GM21381 (cell line): Measurements from ENCODE around the gene SCRG1.

Experiments used
- ATAC-seq: cut with Tn5 transposase; IDR thresholded peaks from one replicate; pipeline ENCODE4 v1.9.1; 2021; ENCODE audit warnings: mild to moderate bottlenecking, moderate library complexity; ENCODE audit not compliant: unreplicated experiment

The SCRG1 gene

DNA sequence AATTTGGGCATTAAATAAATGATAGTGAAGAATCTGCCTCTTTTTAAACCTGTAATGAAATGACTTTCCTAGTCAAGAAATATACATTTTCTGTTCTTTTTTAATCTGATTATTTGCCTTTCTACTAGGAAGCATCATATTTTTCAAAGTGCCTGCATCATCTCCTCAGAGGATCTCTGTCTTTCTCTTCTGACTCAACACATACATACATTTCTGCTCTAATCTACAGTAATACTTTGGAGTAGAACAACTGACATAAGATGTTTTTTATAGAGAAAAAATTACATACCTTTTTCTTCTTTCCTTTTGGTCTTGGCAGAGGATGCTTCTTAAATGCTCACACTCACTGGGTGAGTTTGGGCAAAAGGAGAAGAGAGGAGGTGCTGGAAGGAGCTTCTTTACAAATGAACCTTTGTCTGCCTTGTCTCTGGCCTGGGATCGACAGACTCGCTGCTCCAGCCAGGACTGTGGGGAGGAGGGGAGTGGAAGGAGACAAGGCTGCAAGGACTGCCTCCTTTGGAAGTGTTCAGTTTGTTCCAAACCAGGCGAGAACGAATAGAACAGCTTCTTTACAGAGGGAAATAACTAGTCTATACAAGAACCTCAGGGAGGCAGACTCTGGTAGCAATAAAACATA, at the start of gene SCRG1:
Gene SCRG1, minus strand, starts transcription at position 338 of the 637 bp plus-strand sequence. CDS start 7,702 bp downstream, outside the sequence.
- no peak for ATAC-seq

DNA sequence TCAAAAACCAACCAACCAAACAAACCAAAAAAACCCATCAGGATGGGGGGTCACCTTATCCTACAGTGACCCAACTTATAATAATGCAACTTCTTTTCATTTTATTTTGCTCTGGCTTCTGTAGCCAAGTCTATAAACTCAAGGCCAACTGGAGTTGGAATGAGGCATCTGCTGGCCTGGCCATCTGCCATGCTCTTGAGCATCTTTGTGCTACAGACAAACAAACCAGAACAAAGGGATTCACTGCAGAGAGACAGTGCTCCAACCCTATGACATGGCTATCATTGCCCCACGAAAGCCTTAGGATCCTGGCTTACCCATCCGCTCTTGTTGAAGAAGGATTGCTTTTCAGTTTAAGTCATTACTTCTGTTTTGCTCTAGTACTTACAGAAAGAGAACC, 49.2 kb upstream of the SCRG1 start:
- no peak for ATAC-seq

DNA sequence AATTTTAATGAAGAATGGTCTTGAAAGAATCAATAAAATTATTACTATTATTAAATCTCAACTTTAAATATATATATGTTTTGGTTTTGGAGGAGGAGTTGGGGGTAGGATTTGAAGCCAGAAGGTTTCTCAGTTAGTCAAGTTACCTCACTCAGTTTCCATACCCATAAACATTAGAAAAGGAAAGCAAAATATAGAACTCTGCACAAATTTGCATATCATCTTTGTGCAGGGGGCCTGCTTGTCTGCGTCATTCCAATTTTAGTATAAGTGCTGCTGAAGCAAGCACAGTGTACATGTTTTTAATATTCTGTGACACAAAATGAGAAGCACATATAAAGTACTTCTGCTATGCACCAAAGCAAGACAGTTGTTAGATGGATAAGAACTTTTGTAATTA, 47.5 kb upstream of the SCRG1 start:
- ATAC-seq = peak; percentile 83

DNA sequence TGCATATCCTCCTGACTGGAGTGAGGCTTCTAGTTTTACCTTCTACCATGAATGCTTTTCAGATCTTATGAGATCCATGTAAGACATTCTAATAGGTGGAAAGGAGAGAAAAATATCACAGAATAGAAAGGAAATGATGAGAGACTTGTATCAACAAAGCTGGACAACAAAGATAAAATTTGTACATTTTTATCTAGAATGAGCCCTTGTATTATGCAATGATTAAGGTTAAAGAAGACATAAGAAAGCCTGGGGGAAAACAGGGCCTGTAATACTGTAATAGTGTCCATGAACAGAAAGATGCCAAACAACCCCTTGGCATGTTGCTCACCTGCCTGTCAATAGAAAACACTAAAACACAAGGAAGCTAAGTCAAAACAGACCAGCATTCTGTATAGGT, 44.2 kb upstream of the SCRG1 start:
- no peak for ATAC-seq

DNA sequence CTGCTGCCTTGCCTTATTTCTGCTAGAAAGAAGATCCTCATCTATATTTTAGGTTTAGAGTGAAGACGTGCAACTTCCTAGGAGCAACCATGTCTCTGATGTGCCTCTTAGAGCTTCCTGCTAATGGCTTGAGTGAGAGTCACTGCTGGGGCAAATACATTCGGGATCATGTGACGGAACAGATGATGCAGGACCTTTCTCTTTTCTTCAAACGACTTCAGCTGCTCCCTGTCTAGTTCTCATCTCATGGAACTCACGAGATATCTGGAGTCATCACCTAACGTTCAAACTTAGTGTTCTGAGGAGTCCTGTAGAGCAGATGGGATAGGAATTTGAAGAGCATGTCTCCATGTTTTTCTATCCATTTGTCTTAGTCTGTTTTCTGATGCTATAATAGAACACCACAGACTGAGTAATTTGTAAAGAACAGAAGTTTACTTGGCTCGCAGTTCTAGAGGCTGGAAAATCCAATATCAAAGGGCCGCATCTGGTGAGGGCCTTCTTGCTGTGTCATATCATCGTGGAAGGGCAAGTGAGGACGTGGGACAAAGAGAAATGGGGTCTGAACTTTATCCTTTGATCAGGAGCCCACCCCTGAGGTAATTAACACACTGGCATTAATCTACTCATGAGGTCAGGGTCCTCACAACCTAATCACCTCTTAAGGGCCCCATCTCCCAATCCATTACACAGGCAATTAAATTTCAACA, 43.5 kb upstream of the SCRG1 start:
- ATAC-seq = no peak

DNA sequence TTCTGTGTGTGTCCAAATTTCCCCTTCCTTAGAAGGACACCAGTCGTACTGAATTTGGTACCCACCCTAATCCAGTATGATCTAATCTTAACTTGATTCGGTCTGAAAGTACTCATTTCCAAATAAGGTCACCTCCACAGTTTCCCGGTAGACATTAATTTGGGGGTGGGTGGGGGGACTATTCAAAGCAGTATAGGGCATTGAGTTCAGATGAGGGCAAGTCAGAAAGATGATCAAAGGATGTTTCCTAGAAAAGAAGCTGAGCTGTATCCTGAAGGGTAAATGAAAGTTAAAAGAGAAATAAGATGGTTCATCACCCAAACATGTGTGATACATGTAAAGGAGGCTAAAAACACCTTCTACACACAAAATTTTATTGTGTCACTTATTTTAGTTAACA, 42.0 kb upstream of the SCRG1 start:
- ATAC-seq = no peak

DNA sequence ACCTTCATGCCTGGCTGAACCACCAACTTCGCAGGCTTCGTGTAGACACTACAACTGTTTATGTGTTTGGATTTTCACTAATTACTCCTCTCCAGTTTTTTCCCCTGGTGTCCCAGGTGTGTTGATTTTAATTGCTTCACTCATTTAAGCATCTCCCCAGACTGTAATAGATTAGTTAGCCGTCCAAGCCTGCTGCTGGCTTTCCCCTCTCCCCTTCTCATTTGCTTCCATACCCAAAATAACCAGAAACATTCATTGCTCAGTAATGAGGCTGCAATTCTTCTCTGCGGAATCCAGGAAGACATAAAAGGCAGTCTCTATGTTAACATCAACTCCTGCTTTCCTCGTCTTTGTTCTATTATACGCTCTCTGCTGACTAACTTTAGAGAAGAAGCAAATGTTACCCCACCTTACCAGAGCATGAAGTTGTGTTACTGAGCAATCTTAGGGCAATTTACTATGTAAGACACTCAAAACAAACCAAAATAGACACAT, 37.9 kb upstream of the SCRG1 start:
- ATAC-seq = no peak

DNA sequence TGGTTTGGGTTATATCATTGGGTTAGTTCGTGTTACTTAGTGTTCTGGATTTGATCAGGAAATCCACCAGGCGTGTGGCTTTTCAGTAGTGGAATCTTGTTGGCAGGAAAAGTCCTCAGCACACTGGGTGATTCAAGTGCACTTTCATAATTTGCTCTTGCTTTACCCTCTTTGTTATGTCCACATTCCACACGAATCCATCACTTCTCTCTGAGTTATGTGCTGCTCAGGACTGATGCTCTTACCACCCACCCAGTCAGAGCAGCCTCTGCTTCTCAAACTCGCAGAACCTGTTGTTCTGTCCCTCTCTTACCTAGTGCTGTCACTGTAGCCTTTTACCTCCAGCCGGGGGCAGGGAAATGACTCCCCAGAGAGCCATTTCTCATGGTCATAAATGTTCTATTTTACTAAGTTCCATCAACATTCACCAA, 37.2 kb upstream of the SCRG1 start:
- no peak for ATAC-seq

DNA sequence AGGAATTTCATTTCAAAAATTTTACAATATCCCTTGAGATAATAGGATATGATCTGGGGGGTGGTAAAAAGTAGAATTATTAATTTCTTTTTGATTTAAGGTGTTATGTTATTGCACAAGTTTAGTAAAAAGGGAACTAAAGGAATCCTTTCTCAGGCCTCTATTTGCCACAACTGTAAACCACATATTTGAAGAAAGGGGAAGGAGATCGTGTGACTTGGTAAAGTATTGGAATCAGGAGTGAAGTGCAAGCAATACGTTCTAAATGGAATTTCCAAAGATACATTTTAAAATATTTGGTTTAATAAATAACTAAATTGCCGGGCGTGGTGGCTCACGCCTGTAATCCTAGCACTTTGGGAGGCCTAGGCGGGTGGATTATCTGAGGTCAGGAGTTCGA, 35.3 kb upstream of the SCRG1 start:
- ATAC-seq = no peak

DNA sequence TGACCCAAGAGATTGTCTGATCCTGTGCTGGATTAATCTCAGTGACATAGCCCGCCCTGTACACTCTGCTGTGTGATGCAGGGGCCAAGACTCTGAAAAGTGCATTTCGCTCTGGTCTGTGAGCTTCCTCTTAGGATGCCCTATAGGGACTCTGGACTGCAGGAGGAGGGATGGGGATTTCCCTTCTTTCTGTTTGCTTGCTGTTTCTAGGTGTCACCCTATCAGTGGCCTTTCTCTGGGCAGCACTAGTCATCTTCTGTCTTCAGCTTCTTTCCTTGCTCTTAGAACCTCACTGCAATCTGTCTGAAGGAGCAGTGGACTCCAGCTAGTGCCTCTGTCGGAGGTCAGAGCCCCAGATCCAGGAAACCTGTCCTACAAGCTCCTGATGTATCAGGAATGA, 34.5 kb upstream of the SCRG1 start:
- no peak for ATAC-seq

DNA sequence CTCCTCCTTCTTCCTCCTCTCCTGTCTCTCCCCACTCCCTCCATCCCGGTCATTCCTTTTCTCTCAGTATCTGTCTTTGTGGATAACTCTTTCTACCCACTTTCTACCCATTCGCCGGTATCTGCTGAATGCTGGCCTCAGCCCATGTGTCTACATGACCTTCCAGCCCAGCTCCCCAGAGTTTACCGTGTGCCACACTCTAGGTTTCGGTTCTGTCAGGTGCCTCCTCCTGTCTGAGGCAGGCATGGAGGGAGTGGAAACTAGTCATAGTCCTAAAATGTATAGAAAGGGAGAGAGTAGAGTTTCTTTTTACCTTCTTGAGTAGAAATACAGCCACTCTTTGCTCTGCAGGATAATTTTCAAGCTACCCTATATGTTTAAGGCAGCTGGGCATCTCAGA, 33.5 kb upstream of the SCRG1 start:
- no peak for ATAC-seq

DNA sequence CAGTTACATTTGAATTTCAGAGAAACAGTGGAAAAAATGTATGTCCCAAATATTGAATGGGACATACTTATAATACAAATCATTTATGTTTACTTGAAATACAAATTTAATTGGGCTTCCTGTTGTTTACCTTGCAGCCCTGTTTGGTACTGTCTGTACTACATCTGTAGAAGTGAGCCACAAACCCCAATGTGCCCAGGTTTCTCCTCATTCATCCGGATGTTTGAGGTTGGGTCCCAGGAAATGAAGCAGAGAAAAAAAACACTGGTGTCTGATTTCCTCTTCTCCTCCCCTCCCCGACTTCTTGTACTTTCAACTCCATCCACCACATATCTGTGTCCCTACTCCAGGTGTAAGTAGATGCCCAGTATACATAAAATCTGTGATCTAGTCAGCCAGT, 27.1 kb upstream of the SCRG1 start:
- no peak for ATAC-seq

DNA sequence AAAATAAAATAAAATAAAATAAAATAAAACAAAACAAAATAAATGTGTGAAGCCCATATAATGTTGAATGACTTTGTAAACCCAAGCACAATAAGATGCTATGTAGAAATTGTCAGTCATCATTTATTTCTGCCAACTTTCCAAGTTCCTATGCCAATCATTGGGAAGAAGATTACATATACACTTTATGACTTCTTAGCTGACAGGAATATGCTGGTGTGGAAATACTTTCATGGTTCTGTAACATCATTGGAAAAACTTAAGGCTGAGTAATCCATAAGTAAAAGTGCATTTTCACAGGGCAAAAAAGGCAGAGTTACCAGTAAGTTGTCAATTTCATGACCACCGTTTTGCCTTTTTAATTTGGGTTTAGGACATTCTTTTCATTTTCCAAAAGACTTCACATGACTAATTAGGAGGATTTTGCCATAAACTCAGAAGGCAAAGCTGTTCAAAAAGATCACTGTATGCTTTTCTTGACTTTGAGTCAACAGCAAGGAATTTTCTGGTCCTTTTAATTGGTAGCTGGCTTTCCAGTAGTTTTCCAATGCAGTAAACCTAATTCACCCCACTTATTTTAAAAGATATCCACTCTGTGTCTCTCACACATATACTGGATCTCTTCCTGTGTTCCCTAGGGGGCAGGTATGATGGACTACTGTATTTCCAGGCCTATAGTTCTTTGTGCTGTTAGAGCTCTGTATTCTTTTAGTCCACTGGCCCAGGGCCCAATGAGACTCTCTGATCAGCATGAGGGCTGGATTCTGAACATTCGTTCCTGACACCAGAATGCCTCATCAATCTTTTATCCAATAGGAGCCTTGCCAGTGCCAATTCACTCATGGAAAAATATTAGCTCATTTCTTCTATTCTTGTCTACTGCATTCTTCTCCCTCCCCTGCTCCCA, 26.2 kb upstream of the SCRG1 start:
- ATAC-seq = no peak

DNA sequence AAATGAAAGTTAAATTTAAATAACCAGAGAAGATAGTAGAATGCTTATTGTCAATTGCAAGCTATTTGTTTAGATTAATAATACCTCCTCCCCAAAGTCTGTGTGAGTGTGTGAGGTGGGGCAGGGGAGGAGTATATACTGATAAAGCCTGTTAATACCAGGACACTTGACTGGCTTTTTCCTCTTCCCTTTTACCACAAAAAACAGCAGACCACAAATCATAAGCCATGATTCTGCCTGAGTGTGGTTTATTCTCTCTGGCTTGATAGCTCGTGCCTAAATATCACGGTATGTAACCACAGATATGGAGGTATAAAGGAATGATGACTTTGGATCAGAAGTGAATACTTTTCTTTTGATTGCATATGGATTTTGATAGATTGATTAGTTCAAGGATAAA, 21.9 kb upstream of the SCRG1 start:
- ATAC-seq = no peak

DNA sequence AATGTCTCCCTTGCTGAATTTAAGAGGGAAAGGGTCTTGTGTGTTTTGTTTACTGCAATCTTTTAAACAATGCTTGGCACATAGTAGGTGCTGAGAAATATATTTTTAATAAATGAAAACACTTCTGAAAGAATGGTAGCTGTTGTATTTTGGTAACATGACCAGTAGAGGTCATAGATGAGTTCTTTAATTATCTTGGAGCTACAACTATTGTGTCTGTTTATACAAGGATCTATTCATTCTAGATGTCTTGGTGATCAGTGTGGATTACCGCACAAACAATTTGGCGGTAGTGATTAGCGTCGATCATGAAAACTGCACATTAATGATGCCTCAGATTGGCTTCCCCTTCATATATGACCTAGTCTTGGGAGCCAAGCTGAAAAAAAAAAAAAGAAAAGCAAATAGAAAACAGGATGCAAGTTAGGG, 21.4 kb upstream of the SCRG1 start:
- no peak for ATAC-seq

DNA sequence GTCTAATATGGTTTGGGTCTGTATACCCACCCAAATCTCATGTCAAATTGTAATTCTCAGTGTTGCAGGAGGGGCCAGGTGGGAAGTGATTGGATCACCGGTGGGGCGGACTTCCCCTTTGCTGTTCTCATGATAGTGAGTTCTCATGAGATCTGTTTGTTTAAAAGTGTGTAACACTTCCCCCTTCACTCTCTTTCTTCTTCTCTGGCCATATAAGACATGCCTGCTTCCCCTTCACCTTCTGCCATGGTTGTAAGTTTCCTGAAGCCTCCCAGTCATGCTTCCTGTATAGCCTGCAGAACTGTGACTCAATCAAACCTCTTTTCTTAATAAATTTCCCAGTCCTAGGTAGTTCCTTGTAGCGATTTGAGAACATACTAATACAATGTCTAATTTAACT, 19.7 kb upstream of the SCRG1 start:
- ATAC-seq = no peak

DNA sequence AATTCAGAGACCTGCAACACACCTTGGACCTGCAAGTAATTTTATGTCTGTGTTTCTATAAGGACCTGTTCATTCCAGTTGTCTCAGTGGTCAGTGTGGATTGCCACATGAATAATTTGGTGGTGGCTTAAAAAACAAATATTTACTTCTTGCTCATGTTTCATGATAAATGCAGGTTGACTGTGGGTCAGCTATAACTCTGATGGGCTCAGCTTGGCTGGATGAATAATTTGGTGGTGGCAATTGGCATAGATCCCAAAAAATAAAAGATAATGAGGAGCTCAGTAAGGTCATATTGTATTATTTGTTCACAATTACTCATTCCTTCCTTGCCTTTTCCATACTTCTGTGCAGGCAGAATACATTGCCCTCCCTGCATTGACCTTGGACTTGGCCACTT, 18.9 kb upstream of the SCRG1 start:
- no peak for ATAC-seq

DNA sequence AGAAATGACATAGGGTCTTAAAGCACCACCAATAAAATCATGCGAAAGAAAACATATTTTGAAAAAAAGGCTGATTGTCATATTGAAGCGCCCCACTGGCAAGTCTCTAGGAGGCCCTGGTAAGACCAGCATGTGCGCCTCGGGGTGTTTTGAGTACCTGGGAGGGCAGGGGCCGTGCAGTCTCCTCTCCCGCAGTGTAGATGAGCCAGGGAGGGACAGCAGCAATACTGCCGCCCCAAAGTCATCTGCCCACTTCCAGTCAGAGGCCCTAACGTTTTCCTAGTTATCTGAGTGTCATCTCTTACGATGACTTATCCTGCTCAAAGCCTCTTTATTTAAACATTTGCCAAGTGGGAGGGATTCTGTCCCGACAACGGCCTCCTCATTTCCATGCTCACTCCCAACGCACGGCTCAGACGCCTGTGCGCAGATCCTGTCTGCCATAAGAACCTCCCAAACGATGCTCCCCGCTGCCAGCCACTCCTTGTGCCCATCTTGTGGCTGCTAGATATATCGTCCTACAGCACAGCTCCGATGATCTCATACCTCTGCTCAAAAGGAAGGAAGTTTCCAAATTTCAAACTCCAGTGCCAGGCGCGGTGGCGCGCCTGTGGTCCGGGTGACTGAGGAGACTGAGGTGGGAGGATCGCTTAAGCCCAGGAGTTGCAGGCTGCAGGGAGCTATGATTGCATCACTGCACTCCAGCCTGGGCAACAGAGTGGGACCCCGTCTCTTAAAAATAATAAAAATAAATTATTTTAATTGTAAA, 17.2 kb upstream of the SCRG1 start:
- ATAC-seq = no peak

DNA sequence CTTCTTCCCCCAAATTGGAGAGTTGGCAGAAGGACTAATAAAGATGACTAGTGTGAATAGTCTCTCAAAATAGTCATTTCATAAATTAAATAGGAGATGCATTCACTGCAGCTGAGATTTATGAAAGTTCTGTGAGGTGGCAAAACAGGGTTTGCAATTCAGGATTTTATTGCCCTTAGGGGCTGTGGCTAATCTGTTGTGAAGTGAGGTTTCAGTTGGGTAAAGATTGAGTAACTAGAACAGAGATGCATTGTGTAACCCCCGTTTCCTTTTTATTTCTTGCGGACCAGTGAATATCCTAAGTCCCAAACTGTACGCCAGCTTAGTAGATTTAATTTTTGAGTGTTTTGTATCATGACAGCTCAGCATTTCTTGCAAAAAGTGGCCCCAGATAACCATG, 16.2 kb upstream of the SCRG1 start:
- ATAC-seq = no peak

DNA sequence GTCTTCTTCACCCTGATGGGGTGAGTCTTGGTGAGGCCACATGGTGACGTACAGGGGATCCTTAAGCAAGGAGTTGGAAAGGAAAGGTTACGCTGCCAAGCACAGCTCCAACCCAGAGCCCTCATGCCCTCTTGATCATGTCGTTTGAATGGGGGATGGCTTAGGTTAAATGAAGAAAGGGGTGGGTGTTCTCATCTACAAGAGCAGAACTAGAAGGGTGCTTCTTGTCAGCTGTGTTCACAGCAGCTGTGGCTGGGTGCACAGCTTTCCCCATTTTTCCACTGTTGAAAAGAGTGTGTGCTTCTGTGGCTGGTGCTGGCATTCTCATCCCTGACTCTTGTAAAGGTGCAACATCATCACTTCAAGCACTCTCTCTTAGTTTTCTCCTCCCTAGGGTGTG, 15.5 kb upstream of the SCRG1 start:
- ATAC-seq = no peak

DNA sequence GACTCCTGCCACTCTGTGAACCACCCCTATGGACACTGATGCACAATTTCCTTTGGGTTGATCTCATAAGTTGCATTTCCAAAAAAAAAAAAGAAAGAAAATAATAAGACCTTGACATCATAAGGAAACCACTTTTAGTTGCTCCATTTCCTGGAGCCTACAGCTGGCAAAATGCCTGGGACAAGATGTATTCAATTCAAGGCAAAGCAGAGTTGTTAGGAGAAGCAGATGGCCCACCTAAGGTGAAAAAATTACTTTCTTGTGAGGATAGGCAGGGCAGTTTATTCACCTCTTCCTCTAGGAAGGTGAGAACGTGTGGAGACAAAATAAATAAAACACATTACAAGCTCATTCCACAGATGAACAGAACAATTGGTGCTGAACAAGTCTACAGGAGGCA, 14.1 kb upstream of the SCRG1 start:
- ATAC-seq = no peak
